Brain pericyte (primary cell): ENCODE data around the gene WDPCP.
"Not testable (repeated sequence)": the region's sequence is repeated elsewhere in the genome, so short reads cannot be mapped to it uniquely, and the experiment has no call there.

ENCODE experiments used
- DNase-seq: peaks from one replicate; pipeline ENCODE4 v3.0.0-alpha.2; 2012; ENCODE audit warnings: low read depth, low spot score

WDPCP gene

GRCh38 chr2:63588385-63589147, at the start of gene WDPCP, which contains the start of gene MDH1:
Gene WDPCP (minus strand): TSS chr2:63588477. CDS start chr2:63588271, 206 bp downstream.
Gene MDH1 (plus strand): TSS chr2:63588963. CDS start chr2:63589044, 81 bp downstream.
- peak; percentile 97 for DNase-seq

GRCh38 chr2:63632382-63632781, 44.1 kb upstream of the WDPCP start:
- DNase-seq, result no peak

GRCh38 chr2:63631501-63631900, 43.2 kb upstream of the WDPCP start:
- DNase-seq, result no peak

GRCh38 chr2:63628403-63628942, 40.2 kb upstream of the WDPCP start:
- no peak for DNase-seq

GRCh38 chr2:63627866-63628265, 39.6 kb upstream of the WDPCP start:
- no peak for DNase-seq

- not testable (repeated sequence) for DNase-seq
Observed at GRCh38 chr2:63623763-63624162, 35.5 kb upstream of the WDPCP start.

- no peak for DNase-seq
Observed at GRCh38 chr2:63622751-63623150, 34.5 kb upstream of the WDPCP start.

- DNase-seq, result no peak
Observed at GRCh38 chr2:63619328-63619727, 31.1 kb upstream of the WDPCP start.

- DNase-seq, result no peak
Observed at GRCh38 chr2:63617366-63617765, 29.1 kb upstream of the WDPCP start.

- no peak for DNase-seq
Observed at GRCh38 chr2:63614983-63615945, 27.0 kb upstream of the WDPCP start.

GRCh38 chr2:63614448-63614968, 26.2 kb upstream of the WDPCP start:
- no peak for DNase-seq

- no peak for DNase-seq
Observed at GRCh38 chr2:63613391-63613901, 25.2 kb upstream of the WDPCP start.

- DNase-seq, result no peak
Observed at GRCh38 chr2:63610525-63610924, 22.2 kb upstream of the WDPCP start.

GRCh38 chr2:63608865-63609264, 20.6 kb upstream of the WDPCP start:
- DNase-seq, result not testable (repeated sequence)

GRCh38 chr2:63604666-63605065, 16.4 kb upstream of the WDPCP start:
- no peak for DNase-seq

- no peak for DNase-seq
Observed at GRCh38 chr2:63600881-63601460, 12.7 kb upstream of the WDPCP start.

GRCh38 chr2:63598981-63599380, 10.7 kb upstream of the WDPCP start:
- no peak for DNase-seq

GRCh38 chr2:63596401-63596883, 8.2 kb upstream of the WDPCP start:
- DNase-seq, result no peak

- no peak for DNase-seq
Observed at GRCh38 chr2:63594660-63595059, 6.4 kb upstream of the WDPCP start.

GRCh38 chr2:63591566-63592175, 3.4 kb upstream of the WDPCP start:
- no peak for DNase-seq
